Cerebellar cortex (tissue), 1 donor: ENCODE data around the gene ZMYND15.

Experiments used
- DNase-seq: peaks from one replicate; pipeline ENCODE4 v3.0.0-alpha.2; 2015; ENCODE audit warnings: low spot score

The ZMYND15 gene

GRCh38 chr17:4788159-4788806, 48.6 kb downstream of the ZMYND15 start:
- no peak for DNase-seq

GRCh38 chr17:4788807-4789700, 49.4 kb downstream of the ZMYND15 start, which contains the start of gene GLTPD2:
GLTPD2 (plus strand) TSS chr17:4788964; CDS start chr17:4789012, 48 bp downstream.
- no peak for DNase-seq

GRCh38 chr17:4789701-4789950, 50.0 kb downstream of the ZMYND15 start:
- DNase-seq: peak; percentile 36

GRCh38 chr17:4789951-4790704, 50.5 kb downstream of the ZMYND15 start:
- DNase-seq: peak; percentile 85

GRCh38 chr17:4790705-4791088, 51.1 kb downstream of the ZMYND15 start:
- no peak for DNase-seq

- no peak for DNase-seq
Measured at GRCh38 chr17:4795168-4795567, 55.5 kb downstream of the ZMYND15 start.
